Esophagus squamous epithelium (tissue), 5 donors: Measurements from ENCODE around the gene IGFBP3. TPM values are rescaled to one million over a fixed set of nuclear protein-coding genes. Genes with fewer than 3 reads are reported as not detected.

ENCODE experiments used
- DNase-seq: peaks from one replicate; lab custom pipeline; 2025; lab: John Stamatoyannopoulos, UW
- H3K27ac ChIP-seq, 4 donors: fragments of 200-600 bp; sonication (generic); one replicate each; pipeline ENCODE4 v1.5.1; 2016 to 2019; ENCODE audit warnings: mild to moderate bottlenecking in 1 of 4
- H3K27me3 ChIP-seq, 4 donors: fragments of 200-600 bp; sonication (generic); 1 replicate in 3 of 4; 2 replicates in 1 of 4; pipeline versions ENCODE4 v1.5.1 to v1.6.0; 2017 to 2021; ENCODE audit warnings: antibody characterized with exemption in 1 of 4
- H3K36me3 ChIP-seq, 3 donors: fragments of 200-600 bp; sonication (generic); one replicate each; pipeline ENCODE4 v1.5.1; 2016 to 2019
- H3K4me1 ChIP-seq, 3 donors: fragments of 200-600 bp; sonication (generic); one replicate each; pipeline ENCODE4 v1.5.1; 2017 to 2019
- H3K4me3 ChIP-seq, 4 donors: fragments of 200-600 bp; sonication (generic); 1 replicate in 3 of 4; 2 replicates in 1 of 4; pipeline ENCODE4 v1.5.1; 2016 to 2019; ENCODE audit warnings: mild to moderate bottlenecking in 2 of 4, moderate library complexity in 1 of 4
- H3K9me3 ChIP-seq, 3 donors: fragments of 200-600 bp; sonication (generic); one replicate each; pipeline ENCODE4 v1.5.1; 2016 to 2019
- POLR2A ChIP-seq, 4 donors: fragments of 450-650 bp; IDR thresholded peaks; one replicate each; pipeline ENCODE4 v1.6.1; 2017; ENCODE audit warnings: antibody characterized with exemption in 4 of 4, mild to moderate bottlenecking in 4 of 4, moderate library complexity in 3 of 4
- WGBS, 2 donors: methylation state at CpG; one replicate each; pipeline ENCODE4 v1.1.5; 2018; 5-methylcytosine and 5-hydroxymethylcytosine counted together
- intact Hi-C: fragments of 100-400 bp; cut with DNase I; formaldehyde crosslinking; loops from one replicate; pipeline ENCODE4 v1.15.0; 2022
- total RNA-seq, 4 donors: library from RNA; depleted of rRNA; stranded (reverse); fragments of >200 nt; gene quantifications; one replicate each; pipeline ENCODE4 v1.1.0, GENCODE V29; 2016
- TF ChIP-seq, protein P1 (sequence below), 6 experiments: fragments of 450-650 bp in 4 of 6; fragments of 200-600 bp in 2 of 6; sonication (generic) in 2 of 6; IDR thresholded peaks; one replicate each; pipeline ENCODE4 v1.5.1; 2016 to 2019; ENCODE audit warnings: antibody characterized with exemption in 6 of 6, mild to moderate bottlenecking in 4 of 6, moderate library complexity in 4 of 6
- donor health status: DM: yes; HTN: yes; CAD: no.

The IGFBP3 gene
- total RNA-seq, 4 donors from 2014 or later, result 11.8 to 68.4 (median 47.9) TPM

- no peak overlapping the region for H3K4me3 ChIP-seq
- H3K9me3 ChIP-seq, result no peaks in the 10 kb centered on the region
- no peak overlapping the region for H3K27ac ChIP-seq
- WGBS, 2 donors, result 86 to 90% methylated on average over 2 of the region's 2 CpGs
- intact Hi-C loops, result no loop called here
- TF ChIP-seq POLR2A (IDR thresholded peaks at IDR 0.05), result no peak
- TF ChIP-seq, protein P1, sequence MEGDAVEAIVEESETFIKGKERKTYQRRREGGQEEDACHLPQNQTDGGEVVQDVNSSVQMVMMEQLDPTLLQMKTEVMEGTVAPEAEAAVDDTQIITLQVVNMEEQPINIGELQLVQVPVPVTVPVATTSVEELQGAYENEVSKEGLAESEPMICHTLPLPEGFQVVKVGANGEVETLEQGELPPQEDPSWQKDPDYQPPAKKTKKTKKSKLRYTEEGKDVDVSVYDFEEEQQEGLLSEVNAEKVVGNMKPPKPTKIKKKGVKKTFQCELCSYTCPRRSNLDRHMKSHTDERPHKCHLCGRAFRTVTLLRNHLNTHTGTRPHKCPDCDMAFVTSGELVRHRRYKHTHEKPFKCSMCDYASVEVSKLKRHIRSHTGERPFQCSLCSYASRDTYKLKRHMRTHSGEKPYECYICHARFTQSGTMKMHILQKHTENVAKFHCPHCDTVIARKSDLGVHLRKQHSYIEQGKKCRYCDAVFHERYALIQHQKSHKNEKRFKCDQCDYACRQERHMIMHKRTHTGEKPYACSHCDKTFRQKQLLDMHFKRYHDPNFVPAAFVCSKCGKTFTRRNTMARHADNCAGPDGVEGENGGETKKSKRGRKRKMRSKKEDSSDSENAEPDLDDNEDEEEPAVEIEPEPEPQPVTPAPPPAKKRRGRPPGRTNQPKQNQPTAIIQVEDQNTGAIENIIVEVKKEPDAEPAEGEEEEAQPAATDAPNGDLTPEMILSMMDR (IDR thresholded peaks at IDR 0.05), result no peak
- no peak for DNase-seq
- peaks cover 0 to 13% (median 0%) of the 10 kb centered on the region in 4 donors for H3K27me3 ChIP-seq
- no peaks in the 10 kb centered on the region for H3K4me1 ChIP-seq
- H3K36me3 ChIP-seq, result no peaks in the 10 kb centered on the region
Measured at GRCh38 chr7:45937862-45938261, 16.8 kb upstream of the IGFBP3 start.

DNA sequence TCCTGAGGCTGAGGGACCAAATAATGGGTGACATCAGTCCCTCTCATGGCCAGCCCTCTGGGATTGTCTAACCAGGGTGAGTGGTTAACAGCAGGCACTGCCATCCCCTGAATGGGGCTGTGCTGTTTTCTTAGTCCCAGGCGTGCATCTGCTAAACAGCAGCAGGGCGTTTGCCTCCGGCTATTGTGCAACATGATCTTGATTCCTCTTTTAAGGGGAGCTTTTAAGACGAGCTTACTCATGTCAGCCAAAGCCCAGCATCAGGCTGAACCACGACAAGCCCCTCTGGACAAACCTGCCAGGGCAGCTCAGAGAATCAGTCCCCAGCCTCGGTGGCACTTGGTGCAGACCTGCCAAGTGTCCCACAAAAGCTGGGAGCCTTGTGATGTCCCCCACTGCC lies 16.2 kb upstream of the IGFBP3 start:
- H3K27me3 ChIP-seq, result peaks cover 0 to 13% (median 0%) of the 10 kb centered on the region in 4 donors
- 33 to 52% methylated on average over 6 of the region's 6 CpGs for WGBS, 2 donors
- no peaks in the 10 kb centered on the region for H3K9me3 ChIP-seq
- no peak overlapping the region for H3K4me3 ChIP-seq
- no peaks in the 10 kb centered on the region for H3K4me1 ChIP-seq
- no peaks in the 10 kb centered on the region for H3K36me3 ChIP-seq
- intact Hi-C loops, result no loop called here
- no peak for DNase-seq
- H3K27ac ChIP-seq, result no peak overlapping the region
- TF ChIP-seq POLR2A (IDR thresholded peaks at IDR 0.05), result no peak
- TF ChIP-seq, protein P1 (IDR thresholded peaks at IDR 0.05), result no peak

DNA sequence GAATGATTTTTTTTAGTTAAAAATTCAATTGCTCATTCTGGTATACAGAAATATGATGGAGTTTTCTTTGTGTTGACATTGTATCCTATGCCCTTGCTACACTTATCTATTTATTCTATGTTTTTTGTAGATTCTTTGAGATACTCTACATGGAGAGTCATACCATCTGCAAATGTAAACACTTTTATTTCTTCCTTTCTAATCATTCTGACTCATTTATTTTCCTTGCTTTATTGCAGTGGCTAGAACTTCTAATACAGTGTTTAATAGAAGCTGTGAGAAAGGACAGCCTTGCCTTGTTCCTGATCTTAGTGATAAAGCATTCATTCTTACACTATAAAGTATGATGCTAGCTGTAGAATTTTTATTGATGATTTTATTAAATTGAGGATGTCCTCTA lies 9.9 kb upstream of the IGFBP3 start:
- Histone ChIP-seq H3K27ac (no peak overlapping the region), H3K4me1 (no peaks in the 10 kb centered on the region), H3K4me3 (no peak overlapping the region), H3K9me3 (no peaks in the 10 kb centered on the region), H3K36me3 (no peaks in the 10 kb centered on the region), H3K27me3 (peaks cover 0 to 6% (median 0%) of the 10 kb centered on the region in 4 donors)
- no peak for DNase-seq
- TF ChIP-seq POLR2A (IDR thresholded peaks at IDR 0.05), result no peak
- TF ChIP-seq, protein P1 (IDR thresholded peaks at IDR 0.05), result no peak
- intact Hi-C loops, result no loop called here

DNA sequence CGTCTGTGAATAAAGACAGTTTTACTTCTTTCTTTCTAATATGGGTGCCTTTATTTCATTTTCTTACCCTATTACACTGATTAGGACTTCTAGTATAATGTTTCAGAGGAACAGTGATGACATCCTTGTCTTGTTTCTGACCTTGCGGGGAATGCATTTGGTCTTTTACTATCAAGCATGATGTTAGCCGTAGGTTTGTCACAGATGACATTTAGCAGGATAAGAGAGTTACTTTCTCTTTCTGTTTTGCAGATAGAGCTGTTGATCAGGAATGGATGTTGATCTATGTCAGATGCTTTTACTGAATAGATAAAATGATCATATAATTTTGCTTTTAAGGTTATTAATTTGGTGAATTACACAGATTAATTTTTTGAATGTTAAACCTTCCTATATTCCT lies 6.6 kb upstream of the IGFBP3 start:
- H3K36me3 ChIP-seq, result no peaks in the 10 kb centered on the region
- no peaks in the 10 kb centered on the region for H3K9me3 ChIP-seq
- WGBS, 2 donors, result 87 to 89% methylated on average over 3 of the region's 3 CpGs
- H3K27me3 ChIP-seq, result peaks cover 0 to 28% (median 0%) of the 10 kb centered on the region in 4 donors
- H3K4me1 ChIP-seq, result peaks cover 1 to 17% (median 7%) of the 10 kb centered on the region in 3 donors
- H3K27ac ChIP-seq, result no peak overlapping the region
- no peak overlapping the region for H3K4me3 ChIP-seq
- intact Hi-C loops, result no loop called here
- no peak for DNase-seq
- TF ChIP-seq, protein P1 (IDR thresholded peaks at IDR 0.05), result no peak
- TF ChIP-seq POLR2A (IDR thresholded peaks at IDR 0.05), result no peak

GRCh38 chr7:45924283-45924682 lies 3.2 kb upstream of the IGFBP3 start:
- H3K36me3 ChIP-seq, result no peaks in the 10 kb centered on the region
- H3K9me3 ChIP-seq, result no peaks in the 10 kb centered on the region
- intact Hi-C loops, result loop anchor here (5.0 kb wide), 1 partner anchor 1163 kb away; no protein-coding TSS in a partner anchor
- 34 to 49% methylated on average over 2 to 5 of the region's 5 CpGs for WGBS, 2 donors
- peaks cover 0 to 63% (median 10%) of the 10 kb centered on the region in 4 donors for H3K27me3 ChIP-seq
- H3K4me3 ChIP-seq, result no peak overlapping the region
- H3K4me1 ChIP-seq, result peaks cover 22 to 52% (median 27%) of the 10 kb centered on the region in 3 donors
- DNase-seq, result no peak
- TF ChIP-seq, protein P1 (IDR thresholded peaks at IDR 0.05), result no peak
- TF ChIP-seq POLR2A (IDR thresholded peaks at IDR 0.05), result no peak
- H3K27ac ChIP-seq, result no peak overlapping the region
